Measurements from ENCODE around the gene ADCY5.

ADCY5 gene

DNA sequence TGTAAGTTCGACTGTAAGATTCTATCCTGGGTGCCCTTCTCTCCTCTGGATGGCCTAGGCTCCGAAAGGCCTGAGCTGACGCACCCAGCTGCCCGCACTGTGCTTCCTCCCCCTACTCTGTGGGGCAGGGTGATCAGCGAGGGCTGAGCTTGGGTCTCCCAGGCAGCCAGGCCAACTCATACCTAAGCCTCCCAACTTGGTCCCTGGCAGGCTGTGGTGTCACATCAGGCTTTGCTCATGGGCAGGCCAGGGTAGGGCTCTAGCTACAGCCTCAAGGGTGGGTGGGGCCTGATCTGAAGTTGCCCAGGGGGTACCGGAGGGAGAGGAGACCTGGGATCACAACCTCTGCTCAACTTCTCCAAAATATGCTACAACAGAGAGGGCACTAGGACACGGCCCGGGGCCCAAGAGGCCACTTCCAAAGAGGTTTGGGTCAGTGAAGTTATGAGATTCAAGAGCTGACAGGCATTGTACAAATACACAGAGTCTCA is 123.1 kb downstream of the ADCY5 start:
- no peak for DNase-seq (ENCODE audit: low spot score)

DNA sequence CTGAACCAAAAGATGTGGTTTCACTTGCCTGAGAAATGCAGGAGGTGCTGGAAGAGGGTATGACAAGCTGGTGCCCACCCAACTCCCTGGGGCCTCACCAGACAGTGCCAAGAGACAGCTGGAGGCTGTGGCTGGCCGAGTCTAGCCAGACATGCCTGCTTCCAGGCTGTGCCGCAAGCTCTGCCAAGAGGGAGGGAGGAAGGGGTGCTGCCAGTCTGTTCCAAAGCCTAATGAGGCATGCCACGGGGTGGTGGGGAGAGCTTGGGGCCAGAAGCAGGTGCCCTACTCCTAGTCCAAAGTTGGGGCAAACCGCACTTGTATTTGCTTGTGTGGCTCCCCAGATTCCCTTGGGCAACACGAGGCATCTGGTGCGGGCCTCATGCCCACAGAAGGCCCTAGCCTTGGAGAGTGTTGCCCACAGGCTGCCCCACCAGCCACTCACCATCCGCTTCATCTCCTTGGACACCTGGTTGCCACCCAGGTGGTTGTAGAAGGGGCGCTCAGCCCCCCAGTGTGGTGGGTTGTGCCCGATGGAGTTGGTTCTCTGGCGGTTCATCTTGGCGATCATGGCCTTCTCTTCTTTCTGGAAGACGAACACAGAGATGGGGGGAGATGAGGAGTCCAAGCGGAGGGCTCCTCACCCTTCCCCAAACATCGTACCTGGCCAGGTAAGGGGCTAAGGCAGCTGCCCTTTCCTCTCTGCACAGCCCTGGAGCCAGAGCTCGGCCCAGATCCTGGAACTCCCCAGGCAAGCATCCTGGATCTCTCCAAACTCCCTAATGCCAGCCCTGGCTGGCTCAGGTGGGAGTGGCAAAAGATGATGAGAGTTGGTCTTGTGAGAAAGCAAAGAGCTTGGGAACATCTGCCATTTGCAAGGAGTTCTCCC is 123.8 kb downstream of the ADCY5 start:
- no peak for DNase-seq (ENCODE audit: low spot score)

DNA sequence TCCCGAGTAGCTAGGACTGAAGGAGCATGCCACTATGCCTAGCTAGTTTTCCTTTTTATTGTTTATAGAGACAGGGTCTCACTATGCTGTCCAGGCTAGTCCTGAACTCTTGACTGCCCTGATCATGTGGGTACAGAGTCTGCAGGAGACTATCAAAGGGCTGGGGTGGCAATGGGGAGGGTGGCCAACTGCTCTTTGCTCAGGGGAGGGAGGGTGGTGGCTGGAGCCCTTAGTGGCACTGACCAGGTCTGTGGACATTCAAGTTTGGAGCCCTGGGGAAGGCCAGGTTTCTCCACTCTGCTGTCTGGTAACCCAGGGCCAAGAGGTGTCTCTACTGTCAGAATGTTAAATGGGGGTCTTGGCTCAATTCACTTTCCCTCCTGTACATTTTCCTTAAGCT is 125.1 kb downstream of the ADCY5 start:
- DNase-seq (ENCODE audit: low spot score): no peak

GRCh38 chr3:123322866-123323265 is 126.0 kb downstream of the ADCY5 start:
- no peak for DNase-seq (ENCODE audit: low spot score)

- DNase-seq (ENCODE audit: low spot score): no peak
These were observed 127.1 kb downstream of the ADCY5 start for GRCh38 chr3:123321806-123322205.

DNA sequence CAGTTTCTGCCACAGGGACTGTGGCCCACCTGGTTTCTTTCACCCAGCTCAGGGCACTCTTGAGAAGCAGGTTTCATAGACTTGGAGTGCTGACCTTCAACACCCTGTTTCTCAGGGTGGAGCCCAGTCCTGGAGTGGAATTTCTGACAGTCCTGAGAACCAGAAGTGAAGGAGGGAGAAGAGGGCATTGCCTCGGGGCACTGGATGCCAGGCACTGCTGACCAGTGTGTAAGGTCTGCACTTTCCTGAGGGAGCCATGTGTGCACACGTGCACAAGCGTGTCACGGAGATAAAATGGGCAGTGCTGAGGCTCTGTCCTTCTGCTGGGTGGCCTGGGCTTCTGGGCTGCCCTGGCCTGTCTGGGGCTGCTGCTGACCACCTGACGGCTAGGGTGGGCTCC is 128.7 kb downstream of the ADCY5 start:
- no peak for DNase-seq (ENCODE audit: low spot score)

DNA sequence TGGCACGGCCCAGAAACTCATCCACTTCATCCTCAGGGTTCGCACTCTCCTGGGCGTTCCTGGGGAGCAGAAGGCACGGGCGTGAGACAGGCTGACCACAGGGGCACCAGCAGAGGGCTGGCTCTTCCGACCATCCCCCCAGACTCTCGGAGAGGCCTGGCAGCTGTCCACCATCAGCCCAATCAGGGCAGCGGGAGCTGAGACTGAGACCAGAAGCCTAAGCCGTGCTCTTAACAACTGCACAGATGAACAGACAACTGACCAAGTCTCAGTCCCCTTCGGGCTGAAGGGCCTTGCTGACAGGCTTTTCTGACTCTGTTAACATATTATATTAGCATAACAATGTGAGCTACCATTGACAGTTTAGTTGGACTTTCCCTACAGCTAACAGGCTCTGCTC is 129.1 kb downstream of the ADCY5 start:
- DNase-seq (ENCODE audit: low spot score): no peak

GRCh38 chr3:123318374-123318773 is 130.5 kb downstream of the ADCY5 start:
- DNase-seq (ENCODE audit: low spot score): no peak

- DNase-seq (ENCODE audit: low spot score): no peak
These were observed 131.2 kb downstream of the ADCY5 start for GRCh38 chr3:123317716-123318115.

DNA sequence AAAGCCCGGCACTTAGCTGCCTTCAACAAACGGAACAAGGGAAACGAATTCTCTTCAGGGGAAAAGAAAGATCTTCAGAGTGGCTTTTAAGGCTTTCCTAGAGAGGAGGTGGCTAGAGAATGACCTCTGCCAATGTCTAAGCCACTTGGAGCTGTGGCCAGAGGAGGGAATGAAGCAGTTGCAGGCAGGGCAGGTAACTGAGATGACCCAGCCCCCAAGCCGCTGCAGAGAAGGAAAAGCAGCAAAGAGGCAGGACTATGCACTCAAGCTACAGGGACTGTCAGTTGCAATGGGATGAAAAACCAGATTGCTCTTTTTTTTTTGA is 133.7 kb downstream of the ADCY5 start:
- no peak for DNase-seq (ENCODE audit: low spot score)

GRCh38 chr3:123314359-123315270 is 134.3 kb downstream of the ADCY5 start:
- no peak for DNase-seq (ENCODE audit: low spot score)

DNA sequence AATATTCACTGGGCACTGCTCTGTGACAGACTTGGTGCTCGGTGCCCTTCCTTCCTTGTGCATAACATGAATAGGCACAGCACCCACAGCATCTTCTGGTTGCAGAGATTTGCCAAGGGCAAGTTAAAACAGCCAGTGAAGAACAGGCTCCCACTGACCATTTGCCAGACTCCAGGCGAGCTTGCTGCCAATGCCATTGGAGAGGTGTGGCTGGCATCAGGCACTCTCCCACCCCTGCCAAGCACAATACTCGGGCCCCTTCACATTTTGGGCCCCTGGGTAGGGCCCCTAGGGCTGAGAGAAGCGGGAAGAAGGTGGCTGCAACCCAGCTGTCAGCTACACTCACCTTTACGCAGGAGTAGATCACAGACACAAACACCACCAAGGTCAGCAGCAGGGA is 135.0 kb downstream of the ADCY5 start:
- DNase-seq (ENCODE audit: low spot score): no peak

DNA sequence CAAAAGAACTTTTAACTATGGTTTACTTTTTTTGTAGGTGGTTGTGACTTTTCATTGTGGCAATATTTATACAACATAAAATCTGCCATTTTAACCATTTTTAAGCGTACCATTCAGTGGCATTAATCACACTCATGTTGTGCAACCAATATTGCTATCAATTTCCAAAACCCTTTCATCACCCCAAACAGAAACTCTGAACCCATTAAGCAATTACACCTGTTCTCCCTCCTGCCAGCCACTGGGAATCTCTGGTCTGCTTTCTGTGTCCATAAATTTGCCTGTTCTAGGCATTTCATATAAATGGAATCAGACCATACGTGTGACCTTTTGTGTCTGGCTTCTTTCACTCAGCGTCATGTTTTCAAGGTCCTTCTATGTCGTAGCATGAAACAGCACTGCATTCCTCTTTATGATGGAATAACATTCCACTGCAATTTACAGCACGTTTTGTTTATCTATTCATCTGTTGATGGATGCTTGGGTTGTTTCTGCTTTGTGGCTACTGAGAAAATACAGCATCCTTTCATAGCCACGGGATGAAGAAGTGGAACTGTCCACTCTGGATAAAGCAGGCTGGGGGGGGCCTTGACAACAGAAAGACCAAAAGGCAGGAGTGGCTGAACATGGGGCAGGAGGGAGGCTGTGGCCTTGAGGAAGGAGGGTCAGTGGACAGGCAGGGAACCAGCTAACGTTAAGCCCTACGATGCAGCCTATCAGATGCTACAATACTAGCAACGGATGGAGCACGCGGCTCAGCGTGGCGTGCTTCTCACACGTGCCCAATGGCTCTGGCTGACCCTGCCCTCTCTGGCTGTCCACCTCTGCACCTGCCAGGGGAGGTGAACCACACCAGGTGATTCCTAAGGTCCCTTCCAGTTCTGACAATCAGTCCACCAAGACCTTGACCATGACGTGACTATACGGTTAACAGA is 136.3 kb downstream of the ADCY5 start:
- DNase-seq (ENCODE audit: low spot score): no peak

DNA sequence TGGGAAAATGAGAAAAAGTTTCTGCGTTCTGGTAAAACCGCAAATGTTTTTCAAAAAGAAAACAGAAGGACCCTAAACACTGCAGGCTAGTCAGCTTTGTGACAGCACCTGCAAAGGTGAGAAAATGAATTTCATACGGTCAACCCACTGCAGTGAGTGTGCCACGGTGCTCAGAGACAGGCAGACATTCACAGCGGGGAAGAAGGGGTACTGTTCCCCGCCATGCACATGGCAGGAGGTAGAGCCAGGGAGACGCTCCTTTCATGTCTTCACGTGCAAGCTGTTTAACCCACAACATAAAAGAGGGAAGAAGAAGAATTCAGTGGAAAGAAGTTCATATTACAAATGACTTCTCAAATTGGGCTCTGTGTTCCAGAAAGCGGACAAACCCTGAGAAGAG is 137.7 kb downstream of the ADCY5 start:
- no peak for DNase-seq (ENCODE audit: low spot score)

GRCh38 chr3:123310741-123311140 is 138.1 kb downstream of the ADCY5 start:
- DNase-seq (ENCODE audit: low spot score): no peak

DNA sequence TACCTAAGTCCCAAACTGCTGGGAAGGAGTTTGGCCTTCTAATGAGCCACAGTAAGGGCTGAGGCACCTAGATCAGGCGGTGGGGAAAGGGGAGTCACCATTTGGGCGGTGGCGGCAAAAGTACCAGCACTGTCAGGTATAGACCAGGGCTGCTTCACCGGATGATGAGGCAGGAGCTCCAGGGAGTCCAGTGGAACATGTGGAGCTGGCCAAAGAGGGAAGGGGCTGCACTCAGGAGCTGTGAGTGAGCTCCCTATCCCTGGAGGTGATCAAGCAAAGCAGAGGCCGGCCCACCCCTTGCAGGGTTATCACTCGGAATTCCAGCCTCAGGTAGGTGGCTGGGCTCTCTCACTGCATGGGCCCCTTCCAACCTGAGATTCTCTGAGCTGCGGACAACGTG is 138.7 kb downstream of the ADCY5 start:
- no peak for DNase-seq (ENCODE audit: low spot score)

DNA sequence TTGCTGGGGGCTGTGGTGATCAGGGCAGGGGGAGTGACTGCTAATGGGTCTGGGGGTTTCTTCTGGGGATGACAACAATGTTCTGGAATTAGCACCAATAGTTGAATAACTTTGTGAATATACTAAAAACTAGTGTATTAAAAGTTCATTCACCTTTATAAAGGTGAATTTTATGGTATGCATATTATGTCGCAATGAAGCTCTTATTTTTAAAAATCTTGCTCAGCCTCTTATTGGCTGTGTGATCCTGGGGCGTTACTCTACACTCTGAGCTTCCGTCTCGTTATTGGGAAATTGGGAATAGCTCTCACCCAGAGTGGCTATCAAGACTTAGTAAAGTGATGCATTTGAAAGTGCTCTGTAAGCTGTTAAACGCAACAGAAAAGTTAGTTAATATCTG is 141.8 kb downstream of the ADCY5 start:
- DNase-seq (ENCODE audit: low spot score): no peak

- no peak for DNase-seq (ENCODE audit: low spot score)
These were observed 143.7 kb downstream of the ADCY5 start for GRCh38 chr3:123305192-123305591.

GRCh38 chr3:123303976-123304560 is 144.8 kb downstream of the ADCY5 start:
- DNase-seq (ENCODE audit: low spot score): no peak

GRCh38 chr3:123302961-123303360 is 145.9 kb downstream of the ADCY5 start:
- no peak for DNase-seq (ENCODE audit: low spot score)

- no peak for DNase-seq (ENCODE audit: low spot score)
These were observed 147.3 kb downstream of the ADCY5 start for GRCh38 chr3:123301331-123302184.
